Hypothalamus (tissue), 51 donors: ENCODE measurements around the gene WNT3.

ENCODE experiments used
- DNase-seq, 51 donors: peaks; one replicate each; lab custom pipeline; 2025; lab: John Stamatoyannopoulos, UW

The WNT3 gene

DNA sequence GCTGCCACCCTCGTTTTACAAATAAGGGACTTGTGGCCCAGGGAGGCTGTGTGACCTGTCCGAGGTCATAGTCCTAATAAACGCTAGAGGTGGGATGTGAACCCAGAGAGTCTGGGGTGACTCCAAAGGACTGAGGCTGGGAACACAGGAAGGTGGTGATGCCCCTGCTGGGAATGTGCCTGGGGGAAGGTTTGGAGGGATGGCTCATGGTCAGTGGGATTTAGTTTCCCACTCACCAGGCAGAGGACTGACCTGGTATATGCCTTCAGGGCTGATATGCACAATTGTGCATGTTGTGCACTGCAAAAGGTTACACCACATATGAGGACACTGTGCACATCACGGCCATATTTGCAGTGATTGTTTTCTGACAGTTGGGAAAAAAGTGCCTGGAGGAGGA, 19.0 kb upstream of the WNT3 start:
- DNase-seq = no peak

DNA sequence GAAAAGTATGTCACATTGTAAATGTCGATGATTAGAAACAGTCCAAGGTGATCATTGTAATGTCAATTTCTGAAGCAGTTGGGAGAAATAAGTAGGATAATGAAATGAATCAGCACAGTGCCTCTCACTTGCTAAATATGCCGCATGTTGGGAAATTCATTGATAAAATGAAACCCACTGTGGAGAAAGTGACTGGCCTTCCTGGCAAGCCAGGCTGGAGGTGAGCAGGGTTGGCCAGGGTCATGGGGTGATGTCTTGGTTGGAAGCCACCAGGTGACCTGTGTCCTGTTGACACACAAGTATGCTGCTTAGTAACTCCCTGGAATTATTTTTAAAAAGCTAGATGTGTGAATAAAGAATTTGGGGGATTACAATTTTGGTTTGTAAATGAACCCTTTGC, 18.0 kb upstream of the WNT3 start:
- DNase-seq = no peak

- no peak for DNase-seq
Observed at GRCh38 chr17:46834846-46835245, 16.4 kb upstream of the WNT3 start.

DNA sequence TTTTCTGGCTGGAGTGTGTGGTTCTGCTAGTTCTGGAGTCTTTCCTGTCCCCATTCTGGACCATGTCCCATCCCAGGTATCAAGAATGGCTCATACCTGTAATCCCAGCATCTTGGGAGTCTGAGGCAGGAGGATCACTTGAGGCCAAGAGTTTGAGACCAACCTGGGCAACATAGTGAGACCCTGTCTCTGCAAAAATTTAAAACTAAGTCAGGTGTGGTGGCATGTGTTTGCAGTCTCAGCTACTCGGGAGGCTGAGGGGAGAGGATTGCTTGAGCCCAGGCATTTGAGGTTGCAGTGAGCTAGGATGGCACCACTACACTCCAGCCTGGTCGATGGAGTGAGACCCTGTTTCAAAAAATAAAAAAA, 15.3 kb upstream of the WNT3 start:
- no peak for DNase-seq

DNA sequence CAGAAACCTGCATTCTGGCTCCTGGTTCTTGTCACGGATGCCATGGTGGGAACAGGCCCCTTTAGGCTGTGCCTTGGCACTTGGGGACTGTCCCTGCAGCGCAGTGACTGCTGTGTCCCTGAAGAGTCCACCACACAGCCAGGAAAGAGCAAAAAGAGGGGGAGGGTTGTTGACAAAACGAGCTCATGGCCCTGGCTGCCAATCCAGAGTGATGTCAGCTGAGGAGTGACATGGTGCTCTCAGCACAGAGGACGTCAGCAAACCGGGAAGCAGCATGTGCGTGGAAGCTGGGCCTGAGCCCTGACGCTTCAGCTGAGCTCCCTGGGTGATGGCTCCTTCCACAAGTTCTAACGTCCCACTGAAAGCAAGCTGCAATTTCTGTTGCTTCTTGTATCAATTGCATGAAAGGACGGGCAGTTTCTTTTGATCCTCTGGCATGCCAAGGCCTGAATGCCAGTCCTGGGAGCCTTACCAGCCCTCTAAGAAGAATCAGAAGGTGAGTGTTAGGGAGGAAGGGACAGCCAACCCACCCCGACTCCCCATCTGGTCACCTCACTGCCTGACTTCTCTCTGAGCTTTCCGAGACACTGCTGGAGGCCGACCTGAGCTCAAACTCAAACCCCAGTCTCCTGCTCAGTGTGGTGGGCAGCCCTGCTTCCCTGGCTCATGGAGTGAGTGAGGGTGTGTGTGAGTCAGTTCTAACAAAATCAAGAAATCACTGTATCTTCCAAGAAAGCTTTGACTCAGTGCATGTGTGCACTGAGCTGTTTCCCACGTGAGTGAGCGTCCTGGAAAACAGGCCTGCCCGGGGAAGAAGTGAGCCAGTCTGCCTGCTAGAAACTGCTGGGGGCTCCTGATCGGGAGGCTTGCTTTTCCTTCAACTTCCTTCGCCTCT, 14.7 kb upstream of the WNT3 start:
- DNase-seq = peak in 40 of 51 donors; percentile 10 to 88 (median 54)

GRCh38 chr17:46832331-46832821, 13.9 kb upstream of the WNT3 start:
- DNase-seq = peak in 23 of 51 donors; percentile 4 to 81 (median 40)

GRCh38 chr17:46831573-46832330, 13.3 kb upstream of the WNT3 start:
- DNase-seq = peak in 40 of 51 donors; percentile 9 to 81 (median 40)

GRCh38 chr17:46827274-46827673, 8.8 kb upstream of the WNT3 start:
- DNase-seq = no peak

GRCh38 chr17:46826116-46826515, 7.6 kb upstream of the WNT3 start:
- no peak for DNase-seq

- no peak for DNase-seq
Observed at GRCh38 chr17:46823657-46824056, 5.2 kb upstream of the WNT3 start.

DNA sequence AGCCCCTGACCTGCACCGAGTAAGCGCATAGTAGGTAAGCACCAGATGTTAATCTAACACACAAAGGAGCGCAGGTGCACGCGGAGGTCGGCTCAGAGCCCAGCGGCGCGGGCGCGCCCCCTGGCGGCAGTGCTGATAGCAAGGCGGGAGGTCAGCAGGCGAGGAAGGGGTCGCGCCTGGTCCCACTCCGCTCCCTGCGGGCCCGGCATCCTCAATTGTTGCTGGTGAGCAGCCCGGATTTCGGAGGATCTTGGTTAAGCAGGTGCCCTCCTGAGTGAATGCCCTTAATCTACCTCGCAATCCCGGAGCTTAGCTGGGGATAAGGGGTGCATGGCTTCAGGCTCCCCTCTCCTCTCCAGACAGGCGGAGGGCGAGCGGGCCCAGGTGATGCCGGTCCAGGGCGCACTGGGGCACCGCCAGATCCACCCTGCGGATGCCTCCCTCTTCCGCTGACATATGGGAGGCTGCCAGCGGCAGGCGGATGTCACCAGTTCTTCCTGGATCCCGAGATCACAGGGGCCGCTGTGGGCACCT, 4.0 kb upstream of the WNT3 start:
- DNase-seq = no peak

DNA sequence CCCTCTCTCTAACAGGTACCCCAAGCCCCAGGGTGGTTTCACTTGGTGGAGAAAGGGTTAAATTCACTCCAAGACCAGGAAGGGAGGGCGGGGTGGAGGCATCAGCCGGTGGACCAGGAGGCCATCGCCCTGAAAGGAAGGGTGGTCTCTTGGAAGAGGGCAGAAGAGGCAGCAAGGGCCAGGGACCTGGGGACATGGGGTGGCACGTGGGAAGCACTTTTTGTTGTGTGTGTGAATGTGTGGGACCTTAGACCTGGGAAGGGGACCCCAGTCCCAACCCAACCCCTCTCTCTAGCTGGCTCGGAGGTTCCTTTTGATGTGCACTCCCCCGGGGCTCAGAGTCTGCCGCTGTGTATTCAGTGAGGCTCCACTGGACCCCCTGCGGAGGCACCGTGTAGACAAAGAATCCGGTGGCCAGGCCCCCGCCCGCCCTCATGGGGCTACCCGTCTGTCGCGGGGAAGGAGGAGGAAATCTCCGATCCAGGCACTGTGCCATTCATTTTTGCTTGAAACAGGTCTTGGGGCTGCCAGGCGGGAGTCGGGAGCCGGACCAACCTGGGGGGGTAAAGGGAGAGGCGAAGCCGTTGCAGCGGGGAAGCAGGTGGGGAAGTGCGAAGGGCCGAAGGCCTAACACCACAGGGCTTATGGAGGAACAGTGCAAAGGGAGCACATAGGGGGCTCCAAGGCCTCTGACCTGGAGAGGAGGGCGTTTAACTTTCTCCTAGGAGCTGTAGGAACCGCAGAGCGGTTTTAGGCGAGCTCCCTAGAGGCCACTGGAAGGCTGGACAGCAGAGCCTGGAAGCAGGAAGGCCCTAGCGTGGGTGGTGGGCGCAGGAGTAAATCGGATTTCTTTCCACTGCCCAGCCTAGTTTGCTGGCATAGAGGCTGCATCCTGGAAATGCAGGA, 3.2 kb upstream of the WNT3 start:
- DNase-seq = no peak

DNA sequence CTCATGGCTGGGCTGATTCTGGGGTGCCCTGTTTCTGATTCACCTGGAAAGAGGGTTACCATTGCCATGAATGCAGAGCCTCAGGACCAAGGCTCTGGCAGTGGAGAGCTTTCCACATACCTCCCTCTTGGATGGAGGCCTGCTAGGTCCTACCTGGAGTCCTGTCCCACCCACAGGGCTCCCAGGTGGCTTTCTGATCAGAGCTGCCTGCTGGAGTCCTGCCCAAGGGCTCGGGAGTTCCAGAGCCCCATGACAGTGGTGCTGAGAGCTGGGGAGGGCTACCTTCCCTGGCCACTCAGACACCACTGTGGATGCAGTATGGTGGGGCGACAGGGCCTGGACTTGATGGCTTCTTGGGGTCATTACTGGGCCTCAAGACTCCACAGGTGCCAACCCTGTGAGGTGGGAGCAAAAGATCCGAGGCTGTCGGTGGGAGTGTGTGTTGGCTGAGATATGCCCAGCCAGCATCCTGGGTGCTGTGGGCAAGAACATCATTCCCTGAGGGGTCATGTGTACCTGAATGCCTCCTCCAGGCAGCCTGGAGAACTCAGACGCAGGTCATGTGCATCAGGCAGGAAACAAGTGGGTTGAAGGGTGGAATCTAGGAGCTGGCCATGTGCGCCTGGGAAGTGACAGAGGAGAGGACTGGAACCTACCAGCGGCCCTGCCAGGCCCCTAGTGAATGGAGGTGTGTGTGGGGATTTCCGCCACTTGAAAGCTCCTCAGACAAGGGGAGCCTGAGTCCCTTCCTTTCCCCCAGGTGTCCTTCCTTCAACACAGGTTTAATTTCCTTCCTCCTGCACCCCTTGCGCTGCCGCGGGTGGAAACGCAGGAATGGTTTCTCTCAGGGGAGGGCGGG, 2.3 kb upstream of the WNT3 start:
- DNase-seq = no peak

DNA sequence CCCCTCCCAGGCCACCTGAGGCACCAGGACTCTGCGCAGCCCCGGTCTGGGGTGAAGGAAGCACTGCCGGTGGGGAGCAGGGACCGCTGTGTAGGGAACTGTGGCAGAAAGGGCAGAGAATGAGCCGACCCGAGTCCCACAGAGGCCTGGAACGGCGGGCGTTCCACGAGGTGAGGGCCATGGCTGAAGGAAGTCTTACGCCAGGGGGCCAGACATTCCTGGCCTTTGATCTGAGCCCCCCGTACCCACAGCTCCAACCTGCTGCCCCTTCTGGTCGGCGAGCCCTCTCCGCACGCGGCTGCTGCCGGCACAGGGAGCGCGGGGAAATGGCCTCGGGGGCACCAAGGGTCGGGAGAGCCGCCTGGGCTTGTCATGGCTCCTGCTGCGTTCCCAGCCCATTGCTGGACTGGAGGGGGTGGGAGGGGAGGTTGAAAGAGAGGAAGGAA, 1.4 kb upstream of the WNT3 start:
- no peak for DNase-seq

- no peak for DNase-seq
Observed at GRCh38 chr17:46818929-46819859, 702 bp upstream of the WNT3 start.

GRCh38 chr17:46817901-46818209, 637 bp downstream of the WNT3 start:
- no peak for DNase-seq

- no peak for DNase-seq
Observed at GRCh38 chr17:46817151-46817900, 1.2 kb downstream of the WNT3 start.
